GM12864 (cell line): ENCODE results near the gene SGCD.

Experiments
- DNase-seq: peaks from one replicate; pipeline ENCODE4 v3.0.0-alpha.2; 2011; ENCODE audit warnings: low read depth
- H3K4me3 ChIP-seq: 2 replicates; pipeline ENCODE4 v1.5.1; 2011; ENCODE audit warnings: mild to moderate bottlenecking, low read depth, low read length, control low read depth
- TF ChIP-seq, protein P1 (sequence below): IDR thresholded peaks from 2 replicates; pipeline ENCODE4 v1.5.1; 2011; ENCODE audit warnings: low read depth, mild to moderate bottlenecking, moderate library complexity, low read length, control low read depth, inconsistent platforms; ENCODE audit errors: missing control alignments

The SGCD gene

DNA sequence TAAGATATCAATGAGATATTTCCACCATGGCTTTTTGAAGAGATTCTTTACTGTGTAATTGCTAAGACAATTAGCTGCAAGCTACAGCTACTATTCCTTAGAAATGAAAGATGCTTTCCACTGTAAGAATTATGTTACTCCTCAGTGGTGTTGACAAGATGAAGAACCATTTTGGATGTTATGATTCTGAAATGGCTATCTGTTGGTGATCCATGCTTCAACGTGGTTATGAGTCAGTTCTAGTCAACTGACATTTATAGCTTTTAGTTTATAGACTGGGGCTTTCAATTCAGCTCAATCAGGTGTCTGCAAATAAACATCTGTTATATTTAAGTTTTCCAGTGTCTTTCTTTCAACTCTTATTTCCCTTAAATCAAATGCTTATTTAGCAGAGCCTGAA is 93.7 kb downstream of the SGCD start:
- no peak for DNase-seq
- H3K4me3 ChIP-seq, result no peak overlapping the region
- TF ChIP-seq, protein P1, sequence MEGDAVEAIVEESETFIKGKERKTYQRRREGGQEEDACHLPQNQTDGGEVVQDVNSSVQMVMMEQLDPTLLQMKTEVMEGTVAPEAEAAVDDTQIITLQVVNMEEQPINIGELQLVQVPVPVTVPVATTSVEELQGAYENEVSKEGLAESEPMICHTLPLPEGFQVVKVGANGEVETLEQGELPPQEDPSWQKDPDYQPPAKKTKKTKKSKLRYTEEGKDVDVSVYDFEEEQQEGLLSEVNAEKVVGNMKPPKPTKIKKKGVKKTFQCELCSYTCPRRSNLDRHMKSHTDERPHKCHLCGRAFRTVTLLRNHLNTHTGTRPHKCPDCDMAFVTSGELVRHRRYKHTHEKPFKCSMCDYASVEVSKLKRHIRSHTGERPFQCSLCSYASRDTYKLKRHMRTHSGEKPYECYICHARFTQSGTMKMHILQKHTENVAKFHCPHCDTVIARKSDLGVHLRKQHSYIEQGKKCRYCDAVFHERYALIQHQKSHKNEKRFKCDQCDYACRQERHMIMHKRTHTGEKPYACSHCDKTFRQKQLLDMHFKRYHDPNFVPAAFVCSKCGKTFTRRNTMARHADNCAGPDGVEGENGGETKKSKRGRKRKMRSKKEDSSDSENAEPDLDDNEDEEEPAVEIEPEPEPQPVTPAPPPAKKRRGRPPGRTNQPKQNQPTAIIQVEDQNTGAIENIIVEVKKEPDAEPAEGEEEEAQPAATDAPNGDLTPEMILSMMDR, result no peak

DNA sequence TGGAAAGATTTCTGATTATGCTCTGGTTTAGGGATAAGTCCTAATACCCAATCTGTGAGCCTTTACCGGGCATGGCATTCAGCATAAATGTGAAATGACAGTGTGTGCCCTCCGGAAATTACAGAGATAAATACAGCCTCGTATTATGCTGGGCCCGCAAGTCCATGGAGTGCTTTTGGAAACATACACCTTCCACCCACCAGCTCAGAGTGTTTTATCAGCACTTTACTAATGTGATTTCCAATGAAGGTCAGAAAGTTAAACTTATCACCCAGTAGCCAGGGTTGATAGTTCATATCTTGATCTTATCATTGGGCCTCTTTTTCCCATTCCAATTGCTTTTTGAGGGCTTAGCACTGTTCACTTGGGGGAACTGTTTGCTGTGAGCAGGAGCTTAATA is 94.8 kb downstream of the SGCD start:
- H3K4me3 ChIP-seq, result no peak overlapping the region
- TF ChIP-seq, protein P1, result no peak
- DNase-seq, result no peak

- TF ChIP-seq, protein P1, result no peak
- DNase-seq, result no peak
- no peak overlapping the region for H3K4me3 ChIP-seq
Observed at GRCh38 chr5:156423597-156423996, 96.6 kb downstream of the SGCD start.

GRCh38 chr5:156427315-156427714 is 100.4 kb downstream of the SGCD start:
- DNase-seq, result no peak

GRCh38 chr5:156431956-156432829 is 105.2 kb downstream of the SGCD start:
- no peak overlapping the region for H3K4me3 ChIP-seq
- TF ChIP-seq, protein P1, result no peak
- no peak for DNase-seq

More at GRCh38 chr5:156427315-156427714, 100.4 kb downstream of the SGCD start:
- TF ChIP-seq, protein P1, result no peak
- no peak overlapping the region for H3K4me3 ChIP-seq

GRCh38 chr5:156432830-156433105 is 105.8 kb downstream of the SGCD start:
- H3K4me3 ChIP-seq, result no peak overlapping the region
- TF ChIP-seq, protein P1, result no peak
- DNase-seq, result no peak

DNA sequence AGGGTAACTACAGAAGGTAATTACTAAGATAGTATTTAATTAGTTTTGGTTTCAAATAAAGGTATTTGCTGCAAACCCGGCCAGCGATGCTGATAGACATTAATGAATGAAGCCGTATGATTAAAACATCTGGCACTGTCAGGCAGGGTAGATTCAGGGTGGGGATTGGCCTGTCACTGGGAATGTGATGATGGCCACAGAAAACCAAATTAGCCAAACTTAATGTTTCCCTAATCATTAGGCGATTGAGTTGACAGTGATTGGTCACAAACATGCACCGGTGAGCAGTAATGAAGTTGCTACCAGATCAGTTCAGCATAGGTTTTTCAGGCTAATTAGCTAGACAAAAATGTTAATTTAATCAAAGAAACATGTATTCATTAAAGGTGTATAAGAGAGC is 107.5 kb downstream of the SGCD start:
- TF ChIP-seq, protein P1, result no peak
- no peak for DNase-seq
- H3K4me3 ChIP-seq, result no peak overlapping the region
